COLO829 (cell line): Measurements from ENCODE around the gene OGDH.
"Not testable (repeated sequence)": the region's sequence is repeated elsewhere in the genome, so short reads cannot be mapped to it uniquely, and the experiment has no call there.

ENCODE experiments used
- DNase-seq: peaks from one replicate; pipeline ENCODE4 v3.0.0; 2012; ENCODE audit warnings: low spot score

Gene OGDH

DNA sequence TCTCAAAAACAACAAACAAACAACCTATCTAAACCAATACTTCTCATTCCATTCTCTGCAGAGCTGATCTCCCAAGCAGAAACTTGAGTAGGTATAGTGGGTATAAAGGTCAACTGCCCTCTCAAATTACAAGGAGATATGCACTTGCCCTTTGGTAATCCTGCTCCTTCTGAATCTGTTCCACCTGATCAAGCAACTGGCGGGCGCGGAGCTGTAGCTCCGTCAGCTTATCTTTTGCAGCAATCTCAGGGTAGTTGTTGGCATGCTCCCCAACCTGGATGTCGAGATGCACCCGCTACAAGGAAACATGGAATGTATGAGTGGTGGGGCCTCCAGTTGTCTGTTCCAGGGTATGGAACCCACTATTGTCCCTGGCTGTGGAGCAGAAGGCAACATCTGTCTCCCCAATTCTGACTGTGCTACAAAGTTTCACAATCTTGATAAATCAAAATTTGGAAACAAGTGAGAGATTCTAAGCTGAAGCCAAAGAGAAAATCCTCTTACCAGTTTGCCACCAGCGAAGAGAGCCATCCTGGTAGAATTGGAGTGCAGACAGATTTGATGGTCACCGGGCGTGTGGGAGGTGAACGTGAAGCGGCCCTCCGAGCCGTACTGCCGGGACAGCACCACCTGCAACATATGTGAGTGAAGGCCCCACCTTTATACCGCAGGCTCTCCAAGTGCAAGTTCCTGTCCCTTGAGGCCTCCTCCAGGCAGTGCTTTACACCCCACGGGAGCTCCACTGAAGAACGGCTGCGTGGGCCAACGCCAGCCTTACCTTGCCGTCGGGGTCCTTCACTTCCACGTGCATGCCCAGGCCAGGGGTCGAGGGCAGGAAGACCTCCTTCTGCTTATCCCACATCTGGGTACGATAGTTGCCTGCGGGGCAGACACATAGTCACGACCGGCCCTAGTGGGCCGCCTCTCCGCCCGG is 25.2 kb upstream of the OGDH start:
- no peak for DNase-seq

DNA sequence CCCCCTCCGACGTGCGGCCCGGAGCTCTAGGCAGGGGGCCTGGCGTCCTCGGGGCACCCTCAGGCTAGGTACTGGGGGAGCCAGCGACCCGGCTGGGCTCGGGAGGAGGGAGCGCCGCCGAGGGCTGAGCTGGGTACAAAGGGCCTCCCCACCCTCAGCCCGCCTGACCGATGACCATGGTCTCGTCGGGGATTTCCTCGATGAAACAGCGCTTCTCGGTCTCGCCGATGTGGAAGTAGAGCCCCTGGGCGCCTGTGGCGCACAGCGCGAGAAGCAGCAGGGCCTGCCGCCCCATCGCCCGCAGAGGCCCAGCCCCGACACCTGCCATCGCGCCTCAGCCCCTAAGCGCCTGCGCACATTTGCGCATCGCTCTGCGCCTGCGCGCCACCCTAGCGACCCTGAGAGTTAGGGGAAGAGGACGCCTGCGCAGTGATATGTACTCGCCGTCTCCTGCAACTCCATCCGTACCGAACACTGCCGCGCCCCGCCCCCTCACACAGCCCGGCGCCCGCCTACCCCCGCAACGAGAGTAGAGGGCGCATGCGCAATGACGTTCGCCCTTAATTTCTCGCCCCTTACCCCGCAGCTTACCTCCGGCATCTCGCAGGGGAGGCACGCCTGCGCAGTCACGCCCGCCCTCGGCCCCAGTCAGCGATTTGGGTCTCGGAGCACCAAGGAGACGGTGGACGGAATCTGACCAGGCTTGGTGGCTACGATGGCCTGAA is 24.4 kb upstream of the OGDH start, which contains the start of gene TMED4:
Gene TMED4, minus strand, starts transcription at position 353 of the 725 bp plus-strand sequence. Its CDS starts 25 bp downstream, at position 328.
- peak; percentile 100 for DNase-seq

- DNase-seq = no peak
Observed at GRCh38 chr7:44583146-44583865, 23.1 kb upstream of the OGDH start.

- DNase-seq = no peak
Observed at GRCh38 chr7:44587843-44588711, 18.4 kb upstream of the OGDH start.

GRCh38 chr7:44590910-44591309 is 15.5 kb upstream of the OGDH start:
- DNase-seq = no peak

DNA sequence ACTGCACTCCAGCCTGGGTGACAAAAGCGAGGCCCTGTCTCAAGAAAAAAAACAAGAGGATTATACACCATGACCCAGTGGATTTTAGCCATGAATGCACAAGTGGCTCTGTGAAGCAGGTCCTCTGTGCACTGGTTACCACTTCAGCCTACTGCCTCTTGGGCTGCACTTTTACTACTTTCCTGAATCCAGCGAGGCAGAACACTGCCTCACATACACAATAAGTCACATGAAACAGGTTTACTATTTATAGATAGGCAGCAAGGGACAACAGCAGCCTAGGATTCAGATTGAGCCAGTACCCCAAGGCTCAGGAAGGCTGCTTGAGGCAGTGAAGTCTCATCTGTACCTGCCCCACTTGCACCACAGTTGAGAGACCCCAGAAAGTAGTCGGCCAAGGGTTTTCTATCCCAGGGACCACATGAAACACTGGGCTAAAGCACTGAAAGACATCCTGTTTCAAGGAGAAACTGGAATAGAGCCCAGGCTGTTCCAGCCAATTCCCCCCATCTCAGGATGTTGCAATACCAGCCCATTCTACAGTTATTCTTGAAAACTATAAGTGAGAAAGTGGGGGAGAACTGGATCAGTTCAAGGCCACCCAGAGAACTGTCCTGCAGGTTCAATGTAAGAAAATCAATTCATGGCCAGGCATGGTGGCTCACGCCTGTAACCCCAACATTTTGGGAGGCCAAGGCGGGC is 10.3 kb upstream of the OGDH start:
- no peak for DNase-seq

GRCh38 chr7:44597181-44597580 is 9.2 kb upstream of the OGDH start:
- not testable (repeated sequence) for DNase-seq

DNA sequence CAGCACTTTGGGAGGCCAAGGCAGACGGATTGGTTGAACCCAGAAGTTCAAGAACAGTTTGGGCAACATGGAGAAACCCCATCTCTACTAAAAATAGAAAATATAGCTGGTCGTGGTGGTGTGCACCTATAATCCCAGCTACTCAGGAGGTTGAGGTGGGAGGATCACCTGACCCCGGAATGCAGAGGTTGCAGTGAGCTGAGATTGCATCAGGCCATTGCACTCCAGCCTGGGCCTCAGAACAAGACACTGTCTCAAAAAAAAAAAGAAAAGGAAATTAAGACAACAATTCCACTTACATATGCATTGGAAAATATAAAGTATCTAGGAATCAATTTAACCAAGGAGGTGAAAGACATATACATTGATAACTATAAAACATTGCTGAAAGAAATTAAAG is 7.2 kb upstream of the OGDH start:
- DNase-seq = no peak

GRCh38 chr7:44602576-44602910 is 3.9 kb upstream of the OGDH start:
- no peak for DNase-seq

GRCh38 chr7:44603193-44603592 is 3.2 kb upstream of the OGDH start:
- no peak for DNase-seq

- no peak for DNase-seq
Observed at GRCh38 chr7:44604941-44605340, 1.5 kb upstream of the OGDH start.

- DNase-seq = peak; percentile 11
Observed at GRCh38 chr7:44607141-44608068, 978 bp downstream of the OGDH start.

GRCh38 chr7:44608916-44609648 is 2.7 kb downstream of the OGDH start:
- DNase-seq = peak; percentile 20

- DNase-seq = no peak
Observed at GRCh38 chr7:44609829-44610228, 3.4 kb downstream of the OGDH start.

GRCh38 chr7:44615149-44615611 is 8.8 kb downstream of the OGDH start:
- DNase-seq = no peak

DNA sequence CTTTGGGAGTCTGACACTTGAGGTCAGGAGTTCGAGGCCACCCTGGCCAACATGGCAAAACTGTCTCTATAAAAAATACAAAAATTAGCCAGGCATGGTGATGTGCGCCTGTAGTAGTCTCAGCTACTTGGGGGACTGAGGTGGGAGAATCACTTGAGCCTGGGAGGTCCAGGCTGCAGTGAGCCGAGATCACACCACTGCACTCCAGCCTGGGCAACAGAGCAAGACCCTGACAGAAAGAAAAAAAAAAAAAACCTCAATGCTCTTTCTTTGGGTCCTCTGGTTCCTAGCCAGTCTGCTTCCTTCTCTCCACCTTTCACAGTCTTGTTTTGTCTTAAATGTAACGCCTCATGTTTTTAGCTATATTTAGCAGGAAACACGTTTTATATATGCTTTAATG is 9.4 kb downstream of the OGDH start:
- no peak for DNase-seq

DNA sequence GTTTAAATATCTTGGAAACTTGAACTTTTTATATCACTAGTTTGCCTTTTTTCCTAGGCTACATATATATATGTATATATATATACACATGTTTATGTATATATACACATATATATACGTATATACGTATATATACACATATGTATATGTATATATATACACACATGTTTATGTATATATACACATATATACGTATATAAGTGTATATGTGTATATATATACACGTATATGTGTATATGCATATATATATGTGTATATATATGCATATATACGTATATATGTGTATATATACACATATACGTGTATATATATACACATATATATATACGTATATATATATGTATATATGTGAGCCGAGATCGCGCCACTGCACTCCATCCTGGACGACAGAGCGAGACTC is 10.1 kb downstream of the OGDH start:
- no peak for DNase-seq

DNA sequence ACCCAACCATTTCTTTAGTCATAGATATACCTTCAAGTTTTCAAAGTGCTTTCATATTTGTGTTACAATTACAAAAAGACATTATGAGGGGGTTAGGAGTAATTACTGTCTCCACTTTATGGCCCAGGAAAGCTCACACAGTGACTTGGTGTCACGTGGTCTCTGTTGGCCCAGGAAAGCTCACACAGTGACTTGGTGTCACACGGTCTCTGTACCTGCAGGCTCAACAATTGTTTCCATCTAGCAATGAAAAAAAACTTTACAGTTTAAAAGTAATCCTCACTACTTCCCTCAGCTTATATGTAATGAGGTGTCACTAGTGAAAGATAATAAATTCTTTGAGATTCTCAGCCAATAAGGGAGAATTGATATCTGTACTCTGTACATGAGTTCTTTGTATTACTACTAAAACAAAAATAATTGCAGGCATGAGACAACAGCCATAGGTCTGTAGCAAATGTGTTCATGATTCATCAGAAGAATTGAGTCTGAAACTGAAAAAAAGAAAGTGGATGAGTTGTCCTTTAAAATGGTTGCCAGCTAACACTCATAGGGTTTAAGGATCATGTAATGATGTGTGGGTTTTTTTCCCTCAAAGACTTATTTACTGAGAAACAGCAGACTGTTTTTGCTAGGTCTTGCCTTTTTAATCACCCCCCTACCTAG is 10.9 kb downstream of the OGDH start:
- DNase-seq = no peak
